GM23338 (cell line): Measurements from ENCODE around the gene CCDC134. TPM values are rescaled to one million over a fixed set of nuclear protein-coding genes. Genes with fewer than 3 reads are reported as not detected.

Experiments
- ATAC-seq: fragments of 200-7000 bp; cut with Tn5 transposase; 3 replicates; pipeline ENCODE4 v1.9.1; 2020
- DNase-seq: peaks from one replicate; pipeline ENCODE4 v3.0.0-alpha.2; 2015; ENCODE audit warnings: low spot score
- H2AFZ ChIP-seq: fragments of 200-600 bp; sonication (generic); 2 replicates; pipeline ENCODE4 v1.8.0; 2016; ENCODE audit warnings: antibody characterized with exemption, mild to moderate bottlenecking, moderate library complexity
- H3F3A ChIP-seq: fragments of 200-600 bp; sonication (generic); replicated peaks from 2 replicates; pipeline ENCODE4 v1.8.0; 2017; ENCODE audit warnings: antibody characterized with exemption, mixed run types, low read depth
- H3K27ac ChIP-seq: fragments of 200-600 bp; sonication (generic); 2 replicates; pipeline ENCODE4 v1.6.1; 2016; ENCODE audit warnings: low read depth
- H3K27me3 ChIP-seq: fragments of 200-600 bp; sonication (generic); 2 replicates; pipeline ENCODE4 v1.8.0; 2016; ENCODE audit warnings: mild to moderate bottlenecking, mixed run types, moderate library complexity; ENCODE audit not compliant: insufficient read depth
- H3K36me3 ChIP-seq: fragments of 200-600 bp; sonication (generic); 2 replicates; pipeline ENCODE4 v1.8.0; 2016; ENCODE audit warnings: mild to moderate bottlenecking; ENCODE audit not compliant: insufficient read depth
- H3K4me1 ChIP-seq: fragments of 200-600 bp; sonication (generic); 2 replicates; pipeline ENCODE4 v1.8.0; 2016; ENCODE audit warnings: mild to moderate bottlenecking, moderate library complexity; ENCODE audit not compliant: insufficient read depth
- H3K4me2 ChIP-seq: fragments of 200-600 bp; sonication (generic); 2 replicates; pipeline ENCODE4 v1.7.1; 2017; ENCODE audit warnings: mixed run types
- H3K4me3 ChIP-seq: fragments of 200-600 bp; sonication (generic); 2 replicates; pipeline ENCODE4 v1.6.1; 2016; ENCODE audit warnings: mixed run types
- H3K79me2 ChIP-seq: fragments of 200-600 bp; sonication (generic); replicated peaks from 2 replicates; pipeline ENCODE4 v1.8.0; 2017; ENCODE audit warnings: mild to moderate bottlenecking; ENCODE audit not compliant: insufficient read depth
- H3K9me2 ChIP-seq: fragments of 200-600 bp; sonication (generic); 2 replicates; pipeline ENCODE4 v1.8.0; 2017; ENCODE audit not compliant: insufficient read depth
- H4K20me1 ChIP-seq: fragments of 200-600 bp; sonication (generic); replicated peaks from 2 replicates; pipeline ENCODE4 v1.8.0; 2017; ENCODE audit warnings: mild to moderate bottlenecking; ENCODE audit not compliant: insufficient read depth
- H3K27ac Mint-ChIP-seq: 2 replicates; pipeline ENCODE4 v1.8.0; 2020; ENCODE audit warnings: inconsistent platforms, mild to moderate bottlenecking, moderate library complexity, mixed read lengths
- H3K27me3 Mint-ChIP-seq: 3 replicates; pipeline ENCODE4 v1.8.0; 2022; ENCODE audit warnings: low read depth, mild to moderate bottlenecking, moderate library complexity, mixed read lengths, inconsistent platforms; ENCODE audit not compliant: insufficient read depth, poor library complexity
- H3K36me3 Mint-ChIP-seq: 3 replicates; pipeline ENCODE4 v1.8.0; 2021; ENCODE audit warnings: low read depth, mild to moderate bottlenecking, inconsistent platforms, moderate library complexity, mixed read lengths
- H3K4me1 Mint-ChIP-seq: 3 replicates; pipeline ENCODE4 v1.8.0; 2020; ENCODE audit warnings: mild to moderate bottlenecking, inconsistent platforms, mixed read lengths
- H3K4me3 Mint-ChIP-seq: 3 replicates; pipeline ENCODE4 v1.8.0; 2021; ENCODE audit warnings: moderate library complexity, mild to moderate bottlenecking, inconsistent platforms, mixed read lengths
- H3K9me3 Mint-ChIP-seq: 3 replicates; pipeline ENCODE4 v1.8.0; 2020; ENCODE audit warnings: moderate library complexity, mild to moderate bottlenecking, inconsistent platforms, mixed read lengths
- CTCF ChIP-seq, 2 experiments: fragments of 200-600 bp in 1 of 2; sonication (generic) in 1 of 2; conservative IDR thresholded peaks; 2 replicates each; pipeline versions ENCODE4 v1.5.1 to v1.6.1; 2016 to 2017; ENCODE audit warnings: antibody characterized with exemption in 2 of 2, low read depth in 2 of 2, mild to moderate bottlenecking in 2 of 2, moderate library complexity in 1 of 2
- ETS1 ChIP-seq: IDR thresholded peaks from 2 replicates; pipeline ENCODE4 v1.6.1; 2016; ENCODE audit warnings: antibody characterized with exemption
- REST ChIP-seq: IDR thresholded peaks from one replicate; pipeline ENCODE4 v1.6.1; 2018; ENCODE audit warnings: antibody characterized with exemption; ENCODE audit not compliant: unreplicated experiment
- STAT1 ChIP-seq: IDR thresholded peaks from one replicate; pipeline ENCODE4 v1.6.1; 2016; ENCODE audit warnings: antibody characterized with exemption; ENCODE audit not compliant: unreplicated experiment
- ZNF114 ChIP-seq: fragments of 250-450 bp; sonication (Bioruptor Pico); IDR thresholded peaks from 2 replicates; pipeline ENCODE4 v1.5.0; 2020; ENCODE audit warnings: mild to moderate bottlenecking, moderate library complexity
- ZNF462 ChIP-seq: fragments of 250-450 bp; sonication (Bioruptor Pico); IDR thresholded peaks from 2 replicates; pipeline ENCODE4 v1.5.0; 2020; ENCODE audit warnings: mild to moderate bottlenecking, moderate library complexity
- polyA plus RNA-seq: library from polyadenylated mRNA; unstranded; fragments of >200 nt; fragmentation: Nextera tagmentation; extraction: Ambion mirVana; gene quantifications from 2 replicates; pipeline ENCODE4 v1.2.1, GENCODE V29; 2016
- total RNA-seq: library from RNA; depleted of rRNA; stranded (reverse); fragments of >200 nt; shearing (Covaris generic); gene quantifications from 2 replicates; pipeline ENCODE4 v1.2.3, GENCODE V29; 2014

CCDC134 gene
- total and polyA plus RNA-seq, 2 experiments from 2014 or later: 2.7 to 24.5 TPM

GRCh38 chr22:41836551-41836950 lies 36.1 kb downstream of the CCDC134 start:
- H2AFZ ChIP-seq: no peak overlapping the region
- peaks cover 84% of the 10 kb centered on the region for H3K79me2 ChIP-seq
- Mint-ChIP-seq H3K36me3 (peaks cover 52% of the 10 kb centered on the region), H3K9me3 (no peaks in the 10 kb centered on the region), H3K27ac (peak overlapping the region; percentile 20; the same call in 1 of the 2 replicates), H3K4me3 (no peak overlapping the region), H3K4me1 (peaks cover 45% of the 10 kb centered on the region), H3K27me3 (peaks cover 2% of the 10 kb centered on the region)
- H3K27me3 ChIP-seq: no peaks in the 10 kb centered on the region
- 0 out of 2 replicates have a peak, but pooled peaks cover 3% of the 10 kb centered on the region for H3F3A ChIP-seq
- DNase-seq (no peak), ATAC-seq (no peak)
- no peaks in the 10 kb centered on the region for H3K9me2 ChIP-seq
- H3K4me2 ChIP-seq: no peak overlapping the region
- H3K27ac ChIP-seq: peak overlapping the region; percentile 27; the same call in 1 of the 2 replicates
- peaks cover 28% of the 10 kb centered on the region for H3K4me1 ChIP-seq
- H3K4me3 ChIP-seq: no peak overlapping the region
- H3K36me3 ChIP-seq: peaks cover 18% of the 10 kb centered on the region
- TF ChIP-seq ZNF114 (CRISPR knock-in tag) (no peak), ZNF462 (CRISPR knock-in tag) (no peak), REST (no peak), ETS1 (no peak), CTCF (conservative IDR thresholded peaks at IDR 0.05; ENCODE audit: low read depth in 2 of 2) (no peak), STAT1 (no peak)
- H4K20me1 ChIP-seq: peaks cover 48% of the 10 kb centered on the region
